NCI-H510A (cell line): ENCODE measurements around the gene ZNF609.
A peak's percentile ranks its signal among the peaks of the same experiment; 100 is the strongest.
"Not testable (repeated sequence)": the region's sequence is repeated elsewhere in the genome, so short reads cannot be mapped to it uniquely, and the experiment has no call there.

Experiments
- DNase-seq: peaks from one replicate; lab custom pipeline; 2025; lab: John Stamatoyannopoulos, UW

ZNF609 gene

DNA sequence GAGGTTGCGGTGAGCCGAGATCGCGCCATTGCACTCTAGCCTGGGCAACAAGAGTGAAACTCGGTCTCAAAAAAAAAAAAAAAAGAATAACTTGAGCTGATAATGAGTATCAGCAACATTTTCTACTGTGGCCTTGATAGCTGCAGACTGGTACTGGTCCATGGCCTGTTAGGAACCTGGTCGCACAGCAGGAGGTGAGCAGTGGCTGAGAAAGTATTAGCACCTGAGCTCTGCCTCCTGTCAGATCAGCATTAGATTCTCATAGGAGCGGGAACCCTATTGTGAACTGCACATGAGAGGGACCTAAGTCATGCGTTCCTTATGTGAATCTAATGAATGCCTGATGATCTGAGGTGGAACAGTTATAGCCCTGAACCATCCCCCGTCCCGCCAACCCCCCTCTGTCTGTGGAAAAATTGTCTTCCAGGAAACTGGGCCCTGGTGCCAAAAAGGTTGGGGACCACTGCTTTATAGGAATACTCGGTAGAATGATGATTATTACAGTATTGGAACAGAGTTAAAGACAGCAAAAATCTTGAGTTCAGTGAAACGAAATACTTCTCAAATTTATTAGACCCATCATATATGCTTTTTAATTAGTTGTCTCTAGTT is 126.0 kb downstream of the ZNF609 start:
- no peak for DNase-seq

DNA sequence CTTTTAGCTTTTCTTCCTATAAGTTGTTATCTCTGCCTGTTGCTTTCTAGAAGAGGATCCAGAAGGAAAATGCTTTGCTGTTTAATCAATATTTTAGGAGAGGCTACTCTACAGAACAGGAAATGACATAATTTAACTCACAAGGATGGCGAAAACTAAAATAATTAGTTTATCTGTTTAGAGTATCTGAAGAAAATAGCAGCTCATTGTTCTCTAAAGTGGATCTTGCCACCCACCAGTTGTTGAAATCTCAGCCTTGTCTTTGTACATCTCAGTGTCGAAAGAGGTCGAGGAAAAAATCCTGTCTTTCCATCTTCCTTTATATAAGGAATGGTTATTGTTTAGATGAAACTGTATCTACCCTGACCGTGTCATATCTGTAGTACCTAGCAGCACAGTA is 126.6 kb downstream of the ZNF609 start:
- no peak for DNase-seq

DNA sequence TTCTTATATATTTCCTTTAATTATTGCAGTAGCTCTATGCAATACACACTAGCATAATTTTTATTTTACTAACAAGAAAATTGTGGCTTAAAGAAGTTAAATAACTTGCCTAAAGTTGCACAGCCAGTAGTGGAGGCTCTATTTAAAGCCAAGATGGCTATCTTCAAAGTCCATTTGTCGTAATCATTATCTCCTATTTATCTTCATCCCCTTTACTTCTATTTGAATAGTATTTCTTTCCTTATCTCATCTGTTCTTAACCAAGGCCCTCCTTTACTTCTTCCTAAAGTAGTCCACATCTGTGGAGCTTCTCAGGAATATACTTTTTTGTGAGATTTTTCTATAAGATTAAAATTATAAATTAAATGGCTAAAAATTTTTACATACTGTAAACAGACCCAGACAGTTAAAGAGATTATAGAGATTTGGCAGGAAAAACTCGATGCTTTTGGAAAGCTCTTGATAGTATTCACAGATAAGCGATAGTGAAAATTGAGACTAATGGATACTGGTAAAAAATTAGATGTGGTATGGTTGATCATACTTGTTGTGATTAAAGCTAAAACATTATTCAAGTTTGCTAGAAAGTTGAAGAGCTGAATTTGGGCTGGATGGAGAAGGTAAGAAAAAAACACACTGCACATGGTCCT is 129.2 kb downstream of the ZNF609 start:
- no peak for DNase-seq

DNA sequence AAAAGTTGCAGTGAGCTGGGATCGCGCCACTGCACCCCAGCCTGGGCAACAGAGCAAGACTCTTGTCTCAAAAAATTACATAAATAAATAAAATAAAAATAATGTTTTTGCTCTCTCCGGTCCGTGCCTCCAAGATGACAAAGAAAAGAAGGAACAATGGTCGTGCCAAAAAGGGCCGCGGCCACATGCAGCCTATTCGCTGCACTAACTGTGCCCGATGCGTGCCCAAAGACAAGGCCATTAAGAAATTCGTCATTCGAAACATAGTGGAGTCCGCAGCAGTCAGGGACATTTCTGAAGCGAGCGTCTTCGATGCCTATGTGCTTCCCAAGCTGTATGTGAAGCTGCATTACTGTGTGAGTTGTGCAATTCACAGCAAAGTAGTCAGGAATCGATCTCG is 132.5 kb downstream of the ZNF609 start:
- not testable (repeated sequence) for DNase-seq

DNA sequence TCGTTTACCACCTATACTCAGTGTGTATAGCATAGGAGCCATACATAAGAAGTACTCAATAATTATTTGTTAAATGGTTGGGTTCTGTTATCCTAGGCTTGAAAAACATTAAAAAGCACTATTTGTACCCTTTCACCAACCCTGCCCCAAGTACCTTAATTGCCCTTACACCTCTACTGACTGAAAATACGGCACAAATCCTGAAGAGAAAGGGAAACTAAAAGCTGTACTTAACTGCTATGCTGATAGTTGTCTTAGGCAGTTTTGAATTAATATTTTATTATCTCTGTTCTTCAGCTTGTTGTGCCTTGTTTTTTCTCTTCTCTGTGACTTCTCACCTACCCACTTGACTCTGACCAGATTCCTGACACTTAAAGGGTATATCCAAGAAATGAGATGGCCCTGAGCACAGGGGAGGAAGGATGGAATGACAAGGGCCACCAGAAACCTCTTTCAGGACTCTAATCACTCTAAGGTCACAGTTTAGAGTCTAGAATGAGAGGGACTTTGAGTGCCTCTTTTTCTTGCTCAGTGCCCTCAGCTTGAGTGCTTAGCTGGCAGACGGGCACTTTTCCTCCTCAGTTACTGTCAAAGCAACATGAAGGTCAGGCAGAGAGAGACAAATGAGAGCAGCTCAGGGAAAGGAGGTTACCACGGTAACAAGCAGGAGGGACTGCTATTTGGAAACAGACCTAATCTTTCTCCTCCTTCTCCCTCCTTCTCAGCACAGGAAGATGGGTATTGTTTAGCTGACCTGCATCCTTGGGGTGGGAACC is 136.5 kb downstream of the ZNF609 start:
- DNase-seq = peak; percentile 15

DNA sequence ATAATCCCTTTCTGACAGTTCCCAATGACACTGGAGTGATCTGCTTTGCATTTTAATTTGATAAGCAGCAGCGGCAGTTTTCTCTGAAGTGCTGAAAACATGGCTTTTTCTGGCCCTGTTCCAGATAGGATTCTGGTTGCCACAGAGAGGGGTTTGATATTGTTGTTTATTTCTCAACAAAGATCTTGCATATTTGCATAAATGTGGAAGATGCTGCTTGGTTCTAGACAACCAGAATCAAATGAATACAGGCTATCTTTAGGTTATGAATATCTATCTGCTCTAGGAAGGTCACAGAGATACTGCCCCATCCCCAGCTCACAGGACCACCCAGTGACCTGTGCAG is 137.1 kb downstream of the ZNF609 start:
- peak; percentile 15 for DNase-seq

DNA sequence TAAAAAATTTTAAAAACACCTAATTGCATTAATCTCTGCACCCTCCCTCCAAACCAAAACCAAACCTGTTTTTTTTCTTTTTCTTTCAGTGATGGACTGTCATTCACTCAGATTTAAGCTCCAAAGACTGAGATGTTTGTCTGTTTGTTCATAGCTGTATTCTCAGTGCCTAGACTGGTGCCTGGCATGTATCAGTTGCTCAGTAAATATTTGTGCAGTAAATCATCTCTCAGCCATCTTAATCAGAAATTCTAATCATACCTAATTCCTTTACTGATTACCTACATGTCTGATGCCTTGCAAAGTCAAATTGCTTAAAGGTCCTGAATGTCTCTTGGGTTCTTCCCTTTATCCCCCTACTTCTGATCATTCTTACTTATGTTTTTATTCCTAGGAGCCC is 138.8 kb downstream of the ZNF609 start:
- DNase-seq = no peak

DNA sequence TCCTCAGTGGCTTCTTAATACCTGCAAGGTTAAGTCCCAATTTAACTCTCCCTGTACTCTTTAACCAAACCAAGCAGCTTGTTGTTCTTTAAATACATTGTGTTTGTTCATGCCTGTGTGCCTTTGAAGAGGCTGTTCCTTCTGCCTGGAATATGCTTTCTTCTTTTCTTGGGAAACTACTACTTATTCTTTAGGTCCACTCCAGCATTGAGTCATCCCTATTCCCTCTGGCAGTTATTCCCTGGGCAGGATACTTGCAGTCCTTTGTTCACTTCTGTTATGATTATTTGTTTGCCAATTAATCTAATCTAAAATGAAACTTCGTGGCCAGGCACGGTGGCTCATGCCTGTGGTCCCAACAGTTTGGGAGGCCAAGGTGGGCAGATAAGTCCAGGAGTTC is 139.3 kb downstream of the ZNF609 start:
- no peak for DNase-seq

DNA sequence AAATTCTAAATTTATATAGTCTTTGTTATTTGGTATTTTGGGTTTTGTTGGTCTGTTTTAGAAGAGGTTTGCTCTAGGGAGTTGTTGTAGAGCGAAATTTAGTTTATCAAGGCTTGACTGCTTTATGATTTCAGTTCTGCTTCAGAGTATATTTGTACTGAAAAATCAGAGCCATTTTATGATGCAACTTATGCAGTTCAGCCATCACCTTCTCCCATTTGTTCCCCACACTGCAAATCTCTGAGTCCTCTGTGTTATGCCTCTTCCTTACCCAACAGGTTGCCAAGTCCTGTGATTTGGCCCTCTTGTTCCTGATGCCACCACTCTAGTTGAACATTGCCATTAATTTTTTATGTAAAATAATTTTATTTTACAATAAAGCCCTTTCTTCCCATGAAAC is 140.4 kb downstream of the ZNF609 start:
- DNase-seq = no peak

DNA sequence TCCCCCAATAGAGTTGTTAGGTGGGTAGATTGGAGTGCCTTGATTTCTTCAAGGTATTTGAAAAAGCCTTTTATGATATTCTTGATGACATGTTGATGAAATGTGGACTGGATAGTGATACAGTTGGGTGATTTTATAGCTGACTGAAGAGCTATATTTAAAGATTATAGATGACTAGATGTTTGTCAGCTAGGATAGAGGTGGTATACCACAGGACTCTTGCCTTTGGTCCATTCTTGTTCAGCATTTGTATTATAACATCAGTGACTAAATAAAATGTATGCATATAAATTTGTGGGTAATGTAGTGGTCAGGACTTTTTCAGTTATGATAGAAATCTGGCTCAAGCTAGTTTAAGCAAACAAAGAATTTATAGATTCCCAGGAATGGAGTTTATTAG is 143.9 kb downstream of the ZNF609 start:
- no peak for DNase-seq

DNA sequence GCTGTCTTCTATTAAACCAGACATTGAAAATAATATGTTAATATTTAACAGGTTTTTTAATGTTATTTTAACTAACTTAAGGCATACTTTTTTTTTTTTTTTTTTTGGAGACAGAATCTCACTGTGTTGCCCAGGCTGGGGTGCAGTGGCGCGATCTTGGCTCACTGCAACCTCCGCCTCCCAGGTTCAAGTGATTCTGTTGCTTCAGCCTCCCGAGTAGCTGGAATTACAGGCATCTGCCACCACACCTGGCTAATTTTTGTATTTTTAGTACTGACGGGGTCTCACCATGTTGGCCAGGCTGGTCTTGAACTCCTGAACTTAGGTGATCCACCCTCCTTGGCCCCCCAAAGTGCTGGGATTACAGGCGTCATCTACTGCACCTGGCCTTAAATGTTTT is 147.0 kb downstream of the ZNF609 start:
- not testable (repeated sequence) for DNase-seq

DNA sequence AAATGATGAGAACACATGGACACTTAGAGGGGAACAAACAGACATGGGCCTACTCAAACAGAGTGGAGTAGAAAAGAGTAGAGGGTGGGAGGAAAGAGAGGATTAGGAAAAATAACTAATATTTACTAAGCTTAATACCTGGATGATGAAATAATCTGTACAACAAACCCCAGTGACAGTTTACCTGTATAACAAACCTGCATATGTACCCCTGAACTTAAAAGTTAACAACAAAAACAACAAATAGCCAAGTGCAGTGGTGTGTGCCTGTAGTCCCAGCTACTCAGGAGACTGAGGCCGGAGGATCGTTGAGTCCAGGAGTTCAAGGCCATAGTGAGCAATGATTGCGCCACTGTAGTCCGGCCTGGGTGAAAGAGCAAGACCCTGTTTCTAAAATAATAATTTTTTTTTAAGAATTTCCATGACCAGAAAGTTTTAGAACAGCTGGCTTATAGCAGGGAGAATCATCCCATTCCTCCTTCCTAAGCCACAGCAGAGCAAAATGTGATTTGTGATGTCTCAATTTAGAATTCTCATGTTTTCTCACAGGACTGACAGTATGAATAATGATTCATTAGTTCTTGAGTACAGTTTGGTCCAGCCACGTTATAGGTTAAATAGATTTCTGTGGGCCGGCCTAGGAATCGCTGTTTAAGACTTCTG is 150.0 kb downstream of the ZNF609 start:
- no peak for DNase-seq

DNA sequence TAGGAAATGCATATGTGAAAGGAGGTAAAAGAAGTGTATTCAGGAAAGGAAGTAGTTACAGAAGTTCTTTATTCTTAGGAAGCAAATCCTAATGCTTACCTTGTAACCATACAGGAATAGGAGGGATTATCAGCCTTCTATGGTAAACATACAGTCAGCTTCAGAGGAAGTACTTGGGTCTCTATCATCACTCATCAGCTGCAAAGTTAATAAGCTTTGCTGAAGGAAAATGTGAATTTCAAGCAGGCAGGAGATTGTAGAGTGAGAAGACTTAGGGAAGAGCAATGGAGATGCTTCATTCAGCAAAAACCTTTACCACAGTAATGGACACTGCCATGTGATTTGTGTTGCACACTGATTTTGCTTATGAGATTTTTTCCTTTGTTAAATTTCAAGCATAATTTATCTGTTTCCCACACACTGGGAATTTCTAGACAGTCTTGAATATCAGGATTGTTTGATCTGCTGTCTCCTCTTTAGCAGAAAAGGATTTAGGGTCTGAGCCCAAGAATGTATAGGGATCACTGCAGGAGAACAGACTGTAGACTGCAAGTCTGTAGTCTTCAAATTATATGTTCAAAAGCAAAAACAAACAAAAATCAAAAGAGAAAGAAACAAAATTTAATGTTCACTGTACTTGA is 150.8 kb downstream of the ZNF609 start:
- DNase-seq = no peak

DNA sequence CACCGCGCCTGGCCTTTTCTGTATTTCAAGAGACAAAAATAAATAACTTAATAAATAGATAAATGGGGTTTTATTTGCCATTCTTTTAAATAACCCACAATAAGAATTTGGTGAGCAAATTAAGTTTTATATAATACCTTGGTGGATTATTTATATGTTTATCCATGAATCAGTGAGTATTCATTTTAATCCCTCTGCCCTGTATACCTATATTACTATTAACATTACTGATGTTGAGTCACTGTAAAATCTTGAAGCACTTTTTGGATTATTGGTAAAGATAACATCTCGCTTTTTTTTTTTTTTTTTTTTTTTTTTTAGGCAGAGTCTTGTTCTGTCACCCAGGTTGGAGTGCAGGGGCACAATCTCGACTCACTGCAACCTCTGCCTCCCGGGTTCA is 154.1 kb downstream of the ZNF609 start:
- DNase-seq = no peak

DNA sequence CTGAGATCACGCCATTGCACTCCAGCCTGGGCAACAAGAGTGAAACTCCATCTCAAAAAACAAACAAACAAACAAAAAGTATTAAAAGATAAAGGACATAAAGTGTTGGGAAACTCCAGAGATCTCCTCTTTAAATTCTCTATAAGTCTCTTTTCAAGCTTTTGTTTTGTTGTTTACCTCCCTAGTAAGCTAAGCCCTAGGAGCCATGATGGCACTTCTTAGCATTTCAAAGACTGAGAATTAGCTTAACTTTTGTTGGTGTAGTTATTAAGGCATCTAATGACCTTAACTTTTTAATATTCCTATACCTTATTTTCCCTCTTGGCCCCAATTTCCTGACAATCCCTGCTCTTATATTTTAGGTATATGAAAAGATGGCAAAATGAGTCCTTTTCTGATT is 157.3 kb downstream of the ZNF609 start:
- DNase-seq = no peak

DNA sequence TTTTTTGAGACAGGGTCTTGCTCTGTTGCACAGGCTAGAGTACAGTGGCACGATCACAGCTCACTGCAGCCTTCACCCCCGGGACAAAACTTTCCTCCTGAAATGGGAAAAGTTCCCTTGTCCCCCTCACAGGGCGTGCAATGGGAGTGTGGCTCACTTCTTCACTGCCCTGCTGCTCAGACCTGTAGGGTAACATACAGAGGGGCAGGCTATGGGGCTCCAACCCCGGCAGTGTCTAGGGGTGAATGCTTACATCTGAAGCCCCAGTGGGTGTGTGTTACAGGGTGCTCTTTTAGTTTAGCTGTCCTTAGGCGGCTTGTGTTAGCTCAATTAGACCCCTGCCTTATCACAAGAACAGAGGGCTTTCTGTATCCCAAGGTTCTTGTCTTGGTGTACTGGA is 157.8 kb downstream of the ZNF609 start:
- DNase-seq = no peak

DNA sequence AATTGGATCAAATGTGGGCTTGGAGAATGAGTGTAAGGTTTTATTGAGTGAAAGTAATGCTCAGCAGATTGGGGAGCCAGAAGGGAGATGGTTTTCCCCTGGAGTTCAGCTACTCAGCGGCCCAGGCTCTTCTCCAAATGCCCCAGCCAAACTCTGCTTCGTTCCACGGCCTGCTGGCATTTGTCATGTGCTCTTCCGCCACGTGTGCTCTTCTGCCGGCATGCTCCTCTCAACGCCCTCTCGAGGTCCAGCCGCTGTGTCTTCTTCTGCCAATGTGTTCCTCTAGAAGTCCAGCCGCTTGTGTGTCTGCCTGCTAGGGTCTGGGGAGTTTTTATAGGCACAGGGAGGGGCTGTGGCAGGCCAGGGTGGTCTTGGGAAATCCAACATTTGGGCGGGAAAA is 158.2 kb downstream of the ZNF609 start:
- DNase-seq = no peak

DNA sequence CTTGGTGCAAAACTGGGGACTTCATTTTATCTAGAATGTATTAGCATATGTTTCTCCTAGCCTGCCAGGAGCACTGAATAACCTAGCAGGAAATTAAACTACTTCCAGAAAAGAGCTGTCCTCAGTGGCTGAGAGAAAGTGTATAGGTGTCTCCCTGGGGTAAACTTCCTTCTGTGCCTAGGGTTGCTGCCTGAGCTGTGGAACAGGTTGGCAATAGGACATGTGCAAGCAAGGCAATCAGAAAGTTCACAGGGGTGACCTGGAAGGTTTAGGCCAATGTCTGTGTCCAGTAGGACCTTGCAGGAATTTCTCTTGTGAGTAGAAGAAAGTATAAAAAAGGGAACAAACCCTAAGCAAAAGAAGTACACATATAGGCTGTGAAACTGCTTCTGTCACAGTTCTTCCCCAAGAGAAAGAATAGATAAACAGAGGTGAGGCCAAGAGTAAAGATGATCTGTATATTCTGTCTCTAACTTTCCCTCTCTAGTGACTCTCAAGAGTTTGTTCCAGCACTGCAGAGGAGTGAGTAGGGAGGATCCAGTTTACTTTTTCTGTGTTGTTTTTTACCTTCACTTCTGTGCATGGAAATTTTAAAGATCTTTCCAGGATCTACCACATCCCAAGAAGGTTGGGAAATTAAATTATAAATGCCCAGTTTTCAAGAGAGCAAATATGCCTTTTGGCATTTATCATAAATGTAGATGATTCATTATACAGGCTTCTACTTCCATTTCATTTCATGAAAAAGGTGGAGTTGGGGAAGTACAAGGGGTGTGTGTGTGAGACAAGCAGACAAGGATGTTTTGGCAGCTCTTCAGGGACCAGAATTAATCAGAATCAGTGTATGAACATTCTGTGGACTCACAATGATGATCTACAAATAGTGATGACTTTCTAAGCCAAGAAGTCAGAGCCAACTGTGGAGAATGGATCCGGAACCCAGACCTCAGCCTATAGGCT is 159.8 kb downstream of the ZNF609 start:
- no peak for DNase-seq

DNA sequence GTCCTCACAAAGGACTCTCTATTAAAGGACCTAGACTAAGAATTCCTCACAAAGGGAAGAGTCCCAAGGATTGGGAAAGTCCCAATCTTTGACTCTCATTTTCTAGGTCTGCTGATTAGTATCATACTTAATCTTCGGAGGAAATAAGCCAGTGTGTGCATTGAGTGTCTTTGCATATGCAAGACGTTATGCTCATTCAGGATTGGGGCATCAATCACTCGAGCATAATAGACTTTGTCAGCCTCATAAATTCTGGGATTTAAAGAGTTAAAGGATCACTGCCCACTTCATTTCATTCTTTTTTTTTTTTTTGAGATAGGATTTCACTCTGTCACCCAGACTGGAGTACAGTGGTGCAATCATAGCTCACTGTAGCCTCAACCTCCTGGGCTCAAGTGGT is 160.7 kb downstream of the ZNF609 start:
- no peak for DNase-seq

DNA sequence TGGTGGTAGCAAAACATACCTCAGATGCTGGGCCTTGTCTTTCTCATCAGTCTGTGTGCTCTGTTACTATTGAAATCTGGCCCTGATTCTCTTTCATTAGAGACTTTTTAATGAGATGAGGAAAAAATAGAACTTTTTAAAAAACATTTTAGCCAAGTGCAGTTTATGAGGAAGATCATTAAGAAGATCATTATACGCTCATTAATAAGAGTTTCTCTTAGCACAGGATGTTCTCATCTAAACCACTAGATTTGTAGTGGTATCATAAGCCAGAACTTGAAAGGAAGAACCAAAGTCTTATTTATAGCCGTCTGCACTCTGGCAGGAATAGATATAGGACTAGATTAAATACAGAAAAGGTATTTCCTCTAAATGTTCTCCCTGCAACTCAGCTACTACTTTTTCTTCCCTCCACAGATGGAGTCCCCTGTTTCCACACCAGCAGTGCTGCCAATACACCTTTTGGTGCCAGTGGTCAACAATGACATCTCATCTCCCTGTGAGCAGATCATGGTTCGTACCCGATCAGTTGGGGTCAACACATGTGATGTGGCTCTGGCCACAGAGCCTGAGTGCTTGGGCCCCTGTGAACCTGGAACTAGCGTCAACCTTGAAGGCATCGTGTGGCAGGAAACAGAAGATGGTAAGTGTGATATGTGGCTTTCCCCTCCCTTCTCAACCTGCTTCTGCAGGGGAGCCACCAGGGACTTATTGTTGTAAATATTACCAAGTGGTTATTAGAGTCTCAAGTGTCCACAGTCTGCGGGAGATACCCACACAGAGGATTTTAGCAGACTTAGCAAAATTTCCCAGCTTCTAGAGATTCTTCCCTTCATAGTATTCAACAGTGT is 162.3 kb downstream of the ZNF609 start:
- DNase-seq = no peak
